H9 (cell line): ENCODE measurements around the gene STK32C. TPM values are rescaled to one million over a fixed set of nuclear protein-coding genes. Genes with fewer than 3 reads are reported as not detected.

Source experiments
- DNase-seq: peaks from one replicate; pipeline ENCODE4 v3.0.0-alpha.2; 2017
- H2AFZ ChIP-seq: one replicate; pipeline ENCODE4 v1.6.1; 2013; ENCODE audit warnings: mild to moderate bottlenecking, low read length, control low read depth, moderate library complexity
- H2AK5ac ChIP-seq: 2 replicates; pipeline ENCODE4 v1.6.1; 2013; ENCODE audit warnings: low read length, control low read depth, mixed read lengths; ENCODE audit not compliant: insufficient read length
- H2BK120ac ChIP-seq: one replicate; pipeline ENCODE4 v1.6.1; 2013; ENCODE audit warnings: low read depth, mild to moderate bottlenecking, low read length, control low read depth, inconsistent platforms; ENCODE audit not compliant: poor library complexity, severe bottlenecking
- H2BK12ac ChIP-seq: 2 replicates; pipeline ENCODE4 v1.6.1; 2013; ENCODE audit warnings: low read length, control low read depth, mixed read lengths, low read depth; ENCODE audit not compliant: insufficient read length
- H2BK15ac ChIP-seq: 2 replicates; pipeline ENCODE4 v1.6.1; 2013; ENCODE audit warnings: low read depth, low read length, control low read depth
- H2BK20ac ChIP-seq: one replicate; pipeline ENCODE4 v1.6.1; 2013; ENCODE audit warnings: low read depth, mild to moderate bottlenecking, low read length, control low read depth, inconsistent platforms; ENCODE audit not compliant: poor library complexity, severe bottlenecking
- H2BK5ac ChIP-seq: 2 replicates; pipeline ENCODE4 v1.6.1; 2013; ENCODE audit warnings: low read length, control low read depth, mixed read lengths; ENCODE audit not compliant: insufficient read length
- H3K14ac ChIP-seq: 2 replicates; pipeline ENCODE4 v1.6.1; 2013; ENCODE audit warnings: low read length, control low read depth; ENCODE audit not compliant: insufficient read depth
- H3K18ac ChIP-seq: 2 replicates; pipeline ENCODE4 v1.6.1; 2013; ENCODE audit warnings: low read depth, mild to moderate bottlenecking, mixed read lengths, low read length, control low read depth; ENCODE audit not compliant: insufficient read length
- H3K23ac ChIP-seq: 2 replicates; pipeline ENCODE4 v1.6.1; 2013; ENCODE audit warnings: low read length, control low read depth, mixed read lengths, low read depth; ENCODE audit not compliant: insufficient read length
- H3K23me2 ChIP-seq: 2 replicates; pipeline ENCODE4 v1.6.1; 2013; ENCODE audit warnings: low read depth, mild to moderate bottlenecking, mixed read lengths, low read length, control low read depth; ENCODE audit not compliant: insufficient read length, poor library complexity, severe bottlenecking
- H3K27ac ChIP-seq: 2 replicates; pipeline ENCODE4 v1.5.1; 2013; ENCODE audit warnings: low read length, control low read depth, mixed read lengths, low read depth; ENCODE audit not compliant: insufficient read length
- H3K27me3 ChIP-seq: 2 replicates; pipeline ENCODE4 v1.6.1; 2013; ENCODE audit warnings: low read length, control low read depth, inconsistent platforms; ENCODE audit not compliant: insufficient read depth
- H3K4ac ChIP-seq: 2 replicates; pipeline ENCODE4 v1.6.1; 2013; ENCODE audit warnings: low read depth, mild to moderate bottlenecking, control low read depth, inconsistent platforms, low read length, moderate library complexity
- H3K4me1 ChIP-seq: 2 replicates; pipeline ENCODE4 v1.6.1; 2013; ENCODE audit warnings: low read length, control low read depth, inconsistent platforms; ENCODE audit not compliant: insufficient read depth
- H3K4me2 ChIP-seq: 2 replicates; pipeline ENCODE4 v1.6.1; 2013; ENCODE audit warnings: low read length, control low read depth, mixed read lengths; ENCODE audit not compliant: insufficient read length, insufficient read depth
- H3K56ac ChIP-seq: 2 replicates; pipeline ENCODE4 v1.6.1; 2013; ENCODE audit warnings: low read depth, mild to moderate bottlenecking, mixed read lengths, low read length, control low read depth; ENCODE audit not compliant: insufficient read length
- H3K79me1 ChIP-seq: 2 replicates; pipeline ENCODE4 v1.6.1; 2013; ENCODE audit warnings: low read depth, mild to moderate bottlenecking, moderate library complexity, low read length, control low read depth, inconsistent platforms; ENCODE audit not compliant: insufficient read depth, poor library complexity, severe bottlenecking
- H3K79me2 ChIP-seq: 2 replicates; pipeline ENCODE4 v1.6.1; 2013; ENCODE audit warnings: low read length, control low read depth, inconsistent platforms; ENCODE audit not compliant: insufficient read depth
- H3K9ac ChIP-seq: 2 replicates; pipeline ENCODE4 v1.6.1; 2013; ENCODE audit warnings: low read length, control low read depth, mixed read lengths; ENCODE audit not compliant: insufficient read length; ENCODE audit errors: extremely low read depth
- H3K9me3 ChIP-seq: one replicate; pipeline ENCODE4 v1.6.1; 2013; ENCODE audit warnings: low read depth, low read length, inconsistent platforms; ENCODE audit not compliant: control insufficient read depth
- H3T11ph ChIP-seq: one replicate; pipeline ENCODE4 v1.6.1; 2013; ENCODE audit warnings: mild to moderate bottlenecking, low read length, control low read depth, inconsistent platforms
- H4K20me1 ChIP-seq: one replicate; pipeline ENCODE4 v1.6.1; 2013; ENCODE audit not compliant: control insufficient read depth, insufficient read length, insufficient read depth
- H4K5ac ChIP-seq: 2 replicates; pipeline ENCODE4 v1.6.1; 2013; ENCODE audit warnings: low read depth, mild to moderate bottlenecking, mixed read lengths, low read length, control low read depth; ENCODE audit not compliant: insufficient read length
- H4K8ac ChIP-seq: replicated peaks from 2 replicates; pipeline ENCODE4 v1.6.1; 2013; ENCODE audit warnings: low read length, control low read depth, mixed read lengths, low read depth; ENCODE audit not compliant: insufficient read length
- H4K91ac ChIP-seq: 2 replicates; pipeline ENCODE4 v1.6.1; 2013; ENCODE audit warnings: low read depth, mild to moderate bottlenecking, moderate library complexity, mixed read lengths, low read length, control low read depth; ENCODE audit not compliant: insufficient read length
- H3K27ac Mint-ChIP-seq, 3 experiments: 2 replicates in 2 of 3; 3 replicates in 1 of 3; pipeline ENCODE4 v1.8.0; 2020 to 2021; ENCODE audit warnings: mixed read lengths in 3 of 3, mild to moderate bottlenecking in 1 of 3, moderate library complexity in 1 of 3
- H3K27me3 Mint-ChIP-seq: 2 replicates; pipeline ENCODE4 v1.8.0; 2021; ENCODE audit warnings: low read depth, mild to moderate bottlenecking, moderate library complexity, mixed read lengths
- H3K36me3 Mint-ChIP-seq, 3 experiments: 2 replicates in 2 of 3; 3 replicates in 1 of 3; pipeline ENCODE4 v1.8.0; 2020 to 2021; ENCODE audit warnings: low read depth in 3 of 3, mixed read lengths in 3 of 3; ENCODE audit not compliant: insufficient read depth in 1 of 3
- H3K4me1 Mint-ChIP-seq, 2 experiments: 2 replicates each; pipeline ENCODE4 v1.8.0; 2020; ENCODE audit warnings: mixed read lengths in 2 of 2
- H3K4me3 Mint-ChIP-seq, 2 experiments: 2 replicates in 1 of 2; 3 replicates in 1 of 2; pipeline ENCODE4 v1.8.0; 2020 to 2021; ENCODE audit warnings: mild to moderate bottlenecking in 2 of 2, mixed read lengths in 2 of 2, moderate library complexity in 1 of 2
- H3K9me3 Mint-ChIP-seq, 2 experiments: 2 replicates in 1 of 2; 3 replicates in 1 of 2; pipeline ENCODE4 v1.8.0; 2020; ENCODE audit warnings: mild to moderate bottlenecking in 2 of 2, mixed read lengths in 2 of 2, moderate library complexity in 1 of 2
- WGBS: extraction: QIAGEN DNeasy Blood & Tissue Kit; methylation state at CpG from one replicate; pipeline ENCODE4 v1.1.7; 2013; ENCODE audit warnings: missing lambda C conversion rate, low lambda C conversion rate, mixed read lengths; ENCODE audit not compliant: insufficient read length; ENCODE audit errors: extremely low coverage; 5-methylcytosine and 5-hydroxymethylcytosine counted together
- total RNA-seq: library from RNA; stranded (reverse); gene quantifications from 2 replicates; pipeline ENCODE4 v1.2.1, GENCODE V29; 2021
- TF ChIP-seq, protein P1 (sequence below): fragments of 200-600 bp; sonication (generic); conservative IDR thresholded peaks from 3 replicates; pipeline ENCODE4 v1.8.0; 2021; ENCODE audit warnings: antibody characterized with exemption, mild to moderate bottlenecking

Gene STK32C
- total RNA-seq, 1 experiment from 2014 or later: 11.3 TPM

DNA sequence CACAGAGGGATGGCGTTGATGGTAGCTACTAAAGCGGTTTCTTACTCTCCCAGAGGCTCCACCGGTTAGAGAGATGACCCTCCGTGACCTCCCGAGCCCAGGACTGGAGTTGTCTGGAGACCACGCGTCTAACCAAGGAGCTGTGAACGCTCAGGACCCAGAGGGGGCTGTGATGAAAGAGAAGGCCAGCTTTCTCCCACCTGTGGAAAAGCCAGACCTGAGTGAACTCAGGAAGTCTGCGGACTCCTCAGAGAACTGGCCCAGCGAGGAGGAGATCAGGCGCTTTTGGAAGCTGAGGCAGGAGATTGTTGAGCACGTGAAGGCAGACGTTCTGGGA lies 40.1 kb upstream of the STK32C start:
- Histone ChIP-seq H3K27me3 (no peaks in the 10 kb centered on the region), H4K91ac (no peak overlapping the region), H3K9ac (no peak overlapping the region), H2AFZ (no peak overlapping the region), H4K8ac (no peak overlapping the region), H3K56ac (no peak overlapping the region), H4K5ac (no peak overlapping the region), H3K4me1 (no peaks in the 10 kb centered on the region), H3K27ac (no peak overlapping the region), H3K18ac (no peak overlapping the region), H3K4me2 (no peak overlapping the region), H2BK15ac (no peak overlapping the region), H3K4ac (no peak overlapping the region), H3K79me2 (no peaks in the 10 kb centered on the region), H3T11ph (no peak overlapping the region), H2AK5ac (no peak overlapping the region), H2BK20ac (no peak overlapping the region), H3K14ac (no peak overlapping the region), H2BK12ac (no peak overlapping the region), H2BK120ac (no peak overlapping the region), H3K23me2 (no peaks in the 10 kb centered on the region), H3K79me1 (no peaks in the 10 kb centered on the region), H4K20me1 (no peaks in the 10 kb centered on the region), H3K23ac (no peak overlapping the region), H2BK5ac (no peak overlapping the region), H3K9me3 (no peaks in the 10 kb centered on the region)
- no CpG with 5 or more reads among the region's 13 CpGs for WGBS
- Mint-ChIP-seq H3K36me3 (no peaks in the 10 kb centered on the region), H3K4me1 (peaks cover 6 to 11% of the 10 kb centered on the region in 2 experiments; a peak in 3 of 4 replicates), H3K9me3 (no peaks in the 10 kb centered on the region), H3K27ac (peak overlapping the region in 2 of 3 experiments; percentile 5 to 21; a peak in 2 of 7 replicates), H3K4me3 (no peak overlapping the region), H3K27me3 (peaks cover 5% of the 10 kb centered on the region)
- DNase-seq: no peak
- TF ChIP-seq, protein P1, sequence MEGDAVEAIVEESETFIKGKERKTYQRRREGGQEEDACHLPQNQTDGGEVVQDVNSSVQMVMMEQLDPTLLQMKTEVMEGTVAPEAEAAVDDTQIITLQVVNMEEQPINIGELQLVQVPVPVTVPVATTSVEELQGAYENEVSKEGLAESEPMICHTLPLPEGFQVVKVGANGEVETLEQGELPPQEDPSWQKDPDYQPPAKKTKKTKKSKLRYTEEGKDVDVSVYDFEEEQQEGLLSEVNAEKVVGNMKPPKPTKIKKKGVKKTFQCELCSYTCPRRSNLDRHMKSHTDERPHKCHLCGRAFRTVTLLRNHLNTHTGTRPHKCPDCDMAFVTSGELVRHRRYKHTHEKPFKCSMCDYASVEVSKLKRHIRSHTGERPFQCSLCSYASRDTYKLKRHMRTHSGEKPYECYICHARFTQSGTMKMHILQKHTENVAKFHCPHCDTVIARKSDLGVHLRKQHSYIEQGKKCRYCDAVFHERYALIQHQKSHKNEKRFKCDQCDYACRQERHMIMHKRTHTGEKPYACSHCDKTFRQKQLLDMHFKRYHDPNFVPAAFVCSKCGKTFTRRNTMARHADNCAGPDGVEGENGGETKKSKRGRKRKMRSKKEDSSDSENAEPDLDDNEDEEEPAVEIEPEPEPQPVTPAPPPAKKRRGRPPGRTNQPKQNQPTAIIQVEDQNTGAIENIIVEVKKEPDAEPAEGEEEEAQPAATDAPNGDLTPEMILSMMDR: no peak
